IMR-90 (cell line): ENCODE measurements around the gene AKAP9. TPM values are rescaled to one million over a fixed set of nuclear protein-coding genes. Genes with fewer than 3 reads are reported as not detected.
"Not testable (repeated sequence)": the region's sequence is repeated elsewhere in the genome, so short reads cannot be mapped to it uniquely, and the experiment has no call there.

Experiments
- ATAC-seq: fragments of 200-7000 bp; cut with Tn5 transposase; 2 replicates; pipeline ENCODE4 v1.9.1; 2020; ENCODE audit warnings: low read depth, mild to moderate bottlenecking, moderate library complexity
- BruUV-seq: library from RNA; stranded (reverse); fragments of 400-500 nt; replicated peaks from 2 replicates; lab custom pipeline; 2021; lab: Mats Ljungman, UMichigan
- CTCF ChIA-PET: fragments of 300-600 bp; formaldehyde crosslinking; extraction: SDS; loops from one replicate; lab custom pipeline; 2021; ENCODE audit warnings: antibody characterized with exemption; lab: Yijun Ruan, JAX
- POLR2A ChIA-PET: fragments of 300-600 bp; sonication (Branson Sonifier 250); formaldehyde crosslinking; loops from one replicate; lab custom pipeline; 2022; ENCODE audit warnings: antibody characterized with exemption; ENCODE audit not compliant: unreplicated experiment; lab: Charles Lee
- DNase-seq: peaks from one replicate; pipeline ENCODE4 v3.0.0; 2013
- H2AFZ ChIP-seq: replicated peaks from 2 replicates; pipeline ENCODE3; 2013; ENCODE audit warnings: low read length, mild to moderate bottlenecking; ENCODE audit not compliant: poor library complexity
- H2AK5ac ChIP-seq: 2 replicates; pipeline ENCODE4 v1.6.1; 2013; ENCODE audit warnings: low read depth, low read length, inconsistent platforms
- H2AK9ac ChIP-seq: replicated peaks from 2 replicates; pipeline ENCODE3; 2013; ENCODE audit warnings: mild to moderate bottlenecking, low read depth, low read length, moderate library complexity; ENCODE audit not compliant: poor library complexity
- H2BK120ac ChIP-seq: 2 replicates; pipeline ENCODE4 v1.6.1; 2013; ENCODE audit warnings: low read depth, low read length, inconsistent platforms
- H2BK15ac ChIP-seq: 3 replicates; pipeline ENCODE4 v1.6.1; 2013; ENCODE audit warnings: low read depth, low read length, inconsistent platforms
- H2BK20ac ChIP-seq: 2 replicates; pipeline ENCODE4 v1.6.1; 2013; ENCODE audit warnings: low read depth, mild to moderate bottlenecking, inconsistent platforms, low read length, moderate library complexity
- H2BK5ac ChIP-seq: 2 replicates; pipeline ENCODE4 v1.6.1; 2013; ENCODE audit warnings: mild to moderate bottlenecking, low read depth, low read length, inconsistent platforms; ENCODE audit not compliant: poor library complexity, severe bottlenecking
- H3K14ac ChIP-seq: replicated peaks from 2 replicates; pipeline ENCODE4 v1.6.1; 2013; ENCODE audit warnings: low read depth, low read length, inconsistent platforms
- H3K18ac ChIP-seq: 2 replicates; pipeline ENCODE4 v1.6.1; 2013; ENCODE audit warnings: low read depth, low read length, control low read depth
- H3K23ac ChIP-seq: 2 replicates; pipeline ENCODE4 v1.6.1; 2013; ENCODE audit warnings: low read depth, low read length, inconsistent platforms
- H3K27ac ChIP-seq: 2 replicates; pipeline ENCODE4 v1.5.1; 2013; ENCODE audit warnings: mild to moderate bottlenecking, control low read depth, low read length; ENCODE audit not compliant: insufficient read depth
- H3K27me3 ChIP-seq: 2 replicates; pipeline ENCODE4 v1.6.1; 2013; ENCODE audit warnings: low read length; ENCODE audit not compliant: control insufficient read depth, insufficient read depth
- H3K36me3 ChIP-seq: 2 replicates; pipeline ENCODE4 v1.6.1; 2013; ENCODE audit warnings: low read length, mixed read lengths; ENCODE audit not compliant: control insufficient read depth, insufficient read depth
- H3K4ac ChIP-seq: 2 replicates; pipeline ENCODE4 v1.6.1; 2013; ENCODE audit warnings: low read depth, low read length, inconsistent platforms
- H3K4me1 ChIP-seq: 2 replicates; pipeline ENCODE4 v1.6.1; 2013; ENCODE audit warnings: low read length, mixed read lengths; ENCODE audit not compliant: control insufficient read depth, insufficient read depth
- H3K4me2 ChIP-seq: 2 replicates; pipeline ENCODE4 v1.6.1; 2013; ENCODE audit warnings: low read depth, mild to moderate bottlenecking, control low read depth, low read length, moderate library complexity
- H3K4me3 ChIP-seq: 2 replicates; pipeline ENCODE4 v1.5.1; 2013; ENCODE audit warnings: low read depth, mild to moderate bottlenecking, control low read depth, low read length, moderate library complexity; ENCODE audit not compliant: insufficient read depth
- H3K56ac ChIP-seq: 2 replicates; pipeline ENCODE4 v1.6.1; 2013; ENCODE audit warnings: low read length, inconsistent platforms; ENCODE audit not compliant: insufficient read depth; ENCODE audit errors: extremely low read depth
- H3K79me1 ChIP-seq, 2 experiments: 2 replicates each; pipeline ENCODE4 v1.6.1; 2013; ENCODE audit warnings: low read length in 2 of 2, inconsistent platforms in 1 of 2, low read depth in 1 of 2
- H3K9ac ChIP-seq: 2 replicates; pipeline ENCODE4 v1.6.1; 2013; ENCODE audit warnings: low read depth, low read length, control low read depth
- H3K9me1 ChIP-seq: 2 replicates; pipeline ENCODE4 v1.6.1; 2013; ENCODE audit warnings: low read length, inconsistent platforms; ENCODE audit not compliant: insufficient read depth
- H3K9me3 ChIP-seq: 2 replicates; pipeline ENCODE4 v1.6.1; 2013; ENCODE audit warnings: low read length; ENCODE audit not compliant: control insufficient read depth, insufficient read depth
- H4K20me1 ChIP-seq: 2 replicates; pipeline ENCODE4 v1.6.1; 2013; ENCODE audit warnings: low read length, inconsistent platforms; ENCODE audit not compliant: insufficient read depth
- H4K5ac ChIP-seq: 2 replicates; pipeline ENCODE4 v1.6.1; 2013; ENCODE audit warnings: mild to moderate bottlenecking, low read depth, low read length, control low read depth
- H4K8ac ChIP-seq, 2 experiments: 2 replicates each; pipeline ENCODE4 v1.6.1; 2013; ENCODE audit warnings: low read depth in 2 of 2, low read length in 2 of 2, control low read depth in 1 of 2, inconsistent platforms in 1 of 2
- H4K91ac ChIP-seq: 2 replicates; pipeline ENCODE4 v1.6.1; 2013; ENCODE audit warnings: low read depth, low read length, inconsistent platforms; ENCODE audit not compliant: insufficient read depth
- BHLHE40 ChIP-seq: fragments of 150-350 bp; IDR thresholded peaks from 2 replicates; pipeline ENCODE4 v1.6.1; 2016; ENCODE audit warnings: mild to moderate bottlenecking, low read depth, low read length
- ELK1 ChIP-seq: fragments of 150-350 bp; IDR thresholded peaks from 2 replicates; pipeline ENCODE4 v1.6.1; 2016; ENCODE audit warnings: low read depth, mild to moderate bottlenecking, low read length, moderate library complexity, borderline replicate concordance
- WGBS, 2 experiments: methylation state at CpG; one replicate each; pipeline versions ENCODE4 v1.1.5 to v1.1.7; 2013; ENCODE audit warnings: missing lambda C conversion rate in 2 of 2; ENCODE audit not compliant: insufficient read length in 1 of 2; ENCODE audit errors: extremely low coverage in 2 of 2; 5-methylcytosine and 5-hydroxymethylcytosine counted together
- dilution Hi-C: fragments of 300-500 bp; cut with HindIII; formaldehyde crosslinking; loops from one replicate; pipeline ENCODE4 v1.14.3; 2018; ENCODE audit warnings: low sequenced_read_pairs; ENCODE audit not compliant: unreplicated experiment
- in situ Hi-C: fragments of 300-500 bp; cut with MboI; formaldehyde crosslinking; loops from 3 replicates; pipeline ENCODE4 v1.14.3; 2019; ENCODE audit warnings: low sequenced_read_pairs, inconsistent platforms, mixed read lengths
- intact Hi-C: fragments of 100-400 bp; cut with micrococcal nuclease; formaldehyde crosslinking; loops from 2 replicates; pipeline ENCODE4 v1.10.0; 2022
- polyA plus RNA-seq, 3 experiments: library from polyadenylated mRNA; depleted of rRNA; stranded (reverse); fragments of >200 nt; gene quantifications; 2 replicates each; pipeline ENCODE4 v1.2.3, GENCODE V29; 2012; ENCODE audit warnings: low replicate concordance in 1 of 3
- total RNA-seq: library from RNA; depleted of rRNA; stranded (reverse); fragments of >200 nt; gene quantifications from 2 replicates; pipeline ENCODE4 v1.2.3, GENCODE V29; 2012

The AKAP9 gene
- total and polyA plus RNA-seq, 2 of the 4 experiments (the other 2 are of a cell fraction) = 9.7 to 25.3 TPM

DNA sequence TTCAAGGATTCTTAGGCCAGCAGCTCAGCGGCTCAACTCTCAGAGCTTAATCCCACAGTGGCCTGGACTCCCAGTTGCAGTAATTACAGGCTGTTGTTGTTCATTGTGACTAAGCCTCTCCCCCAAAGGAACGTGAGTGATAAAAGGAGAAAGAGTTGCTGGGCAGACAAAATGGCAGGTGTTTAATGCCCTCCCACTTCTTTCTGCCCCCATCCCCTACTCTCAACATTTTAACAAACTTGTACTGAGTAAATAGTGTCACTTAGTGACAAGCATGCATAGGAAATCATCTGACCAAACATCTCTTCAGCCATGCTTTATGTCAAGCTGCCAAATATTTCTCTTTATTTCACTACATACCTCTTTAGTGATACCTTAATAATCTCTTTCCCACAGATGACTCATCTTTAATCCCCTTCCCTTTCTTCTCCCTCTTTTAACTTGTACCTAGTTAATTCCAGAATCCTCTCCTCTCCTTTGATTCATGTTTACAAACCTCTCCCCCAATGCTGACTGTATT is 47.8 kb upstream of the AKAP9 start:
- Histone ChIP-seq H3K27ac (no peak overlapping the region), H3K56ac (no peak overlapping the region), H4K5ac (no peak overlapping the region), H3K4ac (no peak overlapping the region), H2BK20ac (no peak overlapping the region), H2BK15ac (no peak overlapping the region), H2AFZ (peak overlapping the region; percentile 51), H4K91ac (no peak overlapping the region), H3K9me1 (0 out of 2 replicates have a peak, but pooled peaks cover 3% of the 10 kb centered on the region), H2AK9ac (no peak overlapping the region), H3K36me3 (no peaks in the 10 kb centered on the region), H3K14ac (no peak overlapping the region), H3K9me3 (no peaks in the 10 kb centered on the region), H2AK5ac (no peak overlapping the region), H2BK5ac (no peak overlapping the region), H4K8ac (no peak overlapping the region), H3K4me2 (no peak overlapping the region), H3K79me1 (no peaks in the 10 kb centered on the region), H4K20me1 (no peaks in the 10 kb centered on the region), H3K4me3 (no peak overlapping the region), H2BK120ac (no peak overlapping the region), H3K4me1 (no peaks in the 10 kb centered on the region; the same call in 1 of the 2 replicates), H3K9ac (no peak overlapping the region), H3K18ac (no peak overlapping the region), H3K23ac (no peak overlapping the region), H3K27me3 (no peaks in the 10 kb centered on the region)
- BruUV-seq = no TSS peak
- intact Hi-C loops = no loop called here
- CTCF ChIA-PET = no interaction called here
- DNase-seq = peak; percentile 53
- POLR2A ChIA-PET = no interaction called here
- TF ChIP-seq BHLHE40 (peak; percentile 61; the same call in 1 of the 2 replicates), ELK1 (no peak)
- dilution Hi-C loops = no loop called here
- peak; percentile 54 for ATAC-seq
- in situ Hi-C loops = no loop called here
- WGBS, 2 experiments = no CpG with 5 or more reads among the region's 2 CpGs

GRCh38 chr7:91893699-91894098 is 47.0 kb upstream of the AKAP9 start:
- H3K9me1 ChIP-seq, H3K4ac ChIP-seq, H4K8ac ChIP-seq, dilution Hi-C loops, ATAC-seq, intact Hi-C loops, H3K56ac ChIP-seq, BruUV-seq, H2BK120ac ChIP-seq, H4K5ac ChIP-seq, H2AK9ac ChIP-seq, H3K36me3 ChIP-seq, H2BK15ac ChIP-seq, H3K9ac ChIP-seq, DNase-seq, H3K14ac ChIP-seq, H3K27ac ChIP-seq, H2AK5ac ChIP-seq, H3K9me3 ChIP-seq, H2AFZ ChIP-seq, CTCF ChIA-PET, H3K18ac ChIP-seq, in situ Hi-C loops, H3K4me2 ChIP-seq, H3K79me1 ChIP-seq, H2BK20ac ChIP-seq, H4K91ac ChIP-seq, H2BK5ac ChIP-seq, H3K27me3 ChIP-seq, H3K23ac ChIP-seq, POLR2A ChIA-PET, H3K4me1 ChIP-seq, H3K4me3 ChIP-seq, H4K20me1 ChIP-seq: not testable (repeated sequence)
- no CpG with 5 or more reads among the region's 5 CpGs for whole genome bisulfite sequencing, 2 experiments
